SH-SY5Y (cell line): ENCODE data around the gene SYPL1.

ENCODE experiments used
- GATA2 ChIP-seq: IDR thresholded peaks from 2 replicates; pipeline ENCODE4 v1.6.1; 2011; ENCODE audit warnings: mild to moderate bottlenecking, low read depth, low read length
- GATA3 ChIP-seq: IDR thresholded peaks from 2 replicates; pipeline ENCODE4 v1.6.1; 2011; ENCODE audit warnings: low read depth, mild to moderate bottlenecking, low read length, moderate library complexity

Gene SYPL1

GRCh38 chr7:106086062-106086461 lies 26.1 kb downstream of the SYPL1 start:
- no peak for TF ChIP-seq GATA2
- TF ChIP-seq GATA3: no peak

GRCh38 chr7:106085015-106085414 lies 27.1 kb downstream of the SYPL1 start:
- TF ChIP-seq GATA2 (no peak), GATA3 (no peak)

GRCh38 chr7:106083717-106084116 lies 28.4 kb downstream of the SYPL1 start:
- no peak for TF ChIP-seq GATA3

- TF ChIP-seq GATA2: no peak
- no peak for TF ChIP-seq GATA3
These were observed 29.8 kb downstream of the SYPL1 start for GRCh38 chr7:106082087-106082854.

GRCh38 chr7:106080300-106080987 lies 31.7 kb downstream of the SYPL1 start:
- TF ChIP-seq GATA3: no peak
- no peak for TF ChIP-seq GATA2

GRCh38 chr7:106076537-106076936 lies 35.6 kb downstream of the SYPL1 start:
- TF ChIP-seq GATA3 (no peak), GATA2 (no peak)

- TF ChIP-seq GATA2 (no peak), GATA3 (no peak)
These were observed 36.2 kb downstream of the SYPL1 start for GRCh38 chr7:106075937-106076336.

- no peak for TF ChIP-seq GATA2
- no peak for TF ChIP-seq GATA3
These were observed 37.9 kb downstream of the SYPL1 start for GRCh38 chr7:106074257-106074656.

GRCh38 chr7:106073701-106074100 lies 38.4 kb downstream of the SYPL1 start:
- no peak for TF ChIP-seq GATA2
- no peak for TF ChIP-seq GATA3

GRCh38 chr7:106072715-106073091 lies 39.4 kb downstream of the SYPL1 start:
- no peak for TF ChIP-seq GATA2
- TF ChIP-seq GATA3: no peak

- peak; percentile 65 for TF ChIP-seq GATA3
- peak; percentile 89 for TF ChIP-seq GATA2
These were observed 40.0 kb downstream of the SYPL1 start for GRCh38 chr7:106071999-106072714.

GRCh38 chr7:106071356-106071998 lies 40.6 kb downstream of the SYPL1 start:
- TF ChIP-seq GATA2 (no peak), GATA3 (no peak)

GRCh38 chr7:106070567-106071254 lies 41.4 kb downstream of the SYPL1 start:
- TF ChIP-seq GATA3 (no peak), GATA2 (no peak)

- TF ChIP-seq GATA2 (no peak), GATA3 (no peak)
These were observed 41.9 kb downstream of the SYPL1 start for GRCh38 chr7:106070201-106070551.
